Iris pigment epithelial cell (primary cell): ENCODE measurements around the gene WT1.

ENCODE experiments used
- DNase-seq: peaks from one replicate; pipeline ENCODE4 v3.0.0-alpha.2; 2011; ENCODE audit warnings: low read depth

The WT1 gene

GRCh38 chr11:32421992-32422391, 13.3 kb downstream of the WT1 start:
- DNase-seq, result no peak

DNA sequence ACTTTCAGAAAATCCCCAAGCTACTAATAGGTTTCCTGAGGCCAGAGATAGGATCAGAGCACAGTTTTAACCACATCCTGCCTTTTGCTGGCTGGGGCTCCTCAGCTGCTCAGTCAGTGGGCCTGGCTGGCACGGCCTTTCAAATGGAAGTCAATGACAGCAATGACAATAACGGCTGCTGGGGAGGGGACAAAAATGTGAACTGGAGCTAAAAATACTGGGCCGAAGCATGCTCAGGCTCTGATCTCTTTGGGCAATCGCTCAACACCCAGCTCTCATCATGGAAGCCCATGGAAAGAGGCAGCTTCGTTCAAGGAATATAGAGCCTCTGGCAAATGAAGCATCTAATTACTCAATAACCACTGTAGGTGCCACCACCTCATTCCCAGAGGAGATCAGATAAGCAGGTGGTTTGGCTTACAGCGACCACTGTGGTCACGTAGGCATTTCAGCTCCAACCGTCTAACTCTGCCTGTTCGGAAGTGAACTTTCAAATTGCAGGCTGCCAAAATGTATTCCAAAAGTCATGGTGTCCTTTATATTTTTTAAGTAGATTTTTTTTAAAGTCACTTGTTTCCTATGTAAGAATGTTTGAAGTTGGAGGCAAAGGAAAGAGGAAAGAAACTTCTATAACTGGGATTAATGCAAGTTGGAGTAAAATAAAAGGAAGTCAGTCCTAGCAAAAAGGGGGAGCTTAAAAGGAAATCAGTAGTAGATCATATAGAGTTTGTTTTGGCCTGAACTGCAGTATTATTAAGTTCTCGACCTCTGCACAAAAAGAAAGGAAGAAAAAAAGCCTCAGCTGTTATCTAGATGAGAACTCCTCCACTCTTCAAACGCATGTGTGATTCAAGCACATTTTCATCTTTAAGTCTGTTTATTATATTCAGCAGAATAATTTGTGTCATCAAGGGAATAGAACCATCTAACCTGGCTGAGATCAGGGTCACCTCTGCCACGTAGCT, 14.1 kb downstream of the WT1 start:
- no peak for DNase-seq

GRCh38 chr11:32420139-32420538, 15.2 kb downstream of the WT1 start:
- no peak for DNase-seq

GRCh38 chr11:32418836-32419235, 16.5 kb downstream of the WT1 start:
- no peak for DNase-seq

- no peak for DNase-seq
Measured at GRCh38 chr11:32417806-32418205, 17.5 kb downstream of the WT1 start.

- no peak for DNase-seq
Measured at GRCh38 chr11:32416301-32416700, 19.0 kb downstream of the WT1 start.

DNA sequence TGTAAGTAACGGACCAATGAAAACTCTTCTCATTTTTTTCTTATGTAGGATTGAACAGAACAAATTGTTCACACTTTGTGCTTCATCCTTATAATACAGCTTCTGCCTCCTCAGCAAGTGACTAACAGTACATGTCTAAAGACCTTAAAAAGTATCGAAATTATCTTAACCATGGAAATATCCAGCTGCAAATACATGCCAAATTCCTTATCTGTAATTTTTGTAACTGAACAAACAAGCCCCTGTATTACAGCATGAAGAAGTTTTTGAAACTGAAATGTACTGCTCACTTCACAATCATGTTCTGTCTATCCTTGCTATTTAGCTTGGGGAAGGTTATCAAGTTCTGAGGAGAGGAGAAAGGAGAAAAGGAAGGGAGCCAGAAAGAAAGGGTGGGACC, 20.4 kb downstream of the WT1 start:
- DNase-seq, result no peak

GRCh38 chr11:32411942-32412615, 23.3 kb downstream of the WT1 start:
- no peak for DNase-seq

- DNase-seq, result no peak
Measured at GRCh38 chr11:32405592-32405991, 29.7 kb downstream of the WT1 start.

DNA sequence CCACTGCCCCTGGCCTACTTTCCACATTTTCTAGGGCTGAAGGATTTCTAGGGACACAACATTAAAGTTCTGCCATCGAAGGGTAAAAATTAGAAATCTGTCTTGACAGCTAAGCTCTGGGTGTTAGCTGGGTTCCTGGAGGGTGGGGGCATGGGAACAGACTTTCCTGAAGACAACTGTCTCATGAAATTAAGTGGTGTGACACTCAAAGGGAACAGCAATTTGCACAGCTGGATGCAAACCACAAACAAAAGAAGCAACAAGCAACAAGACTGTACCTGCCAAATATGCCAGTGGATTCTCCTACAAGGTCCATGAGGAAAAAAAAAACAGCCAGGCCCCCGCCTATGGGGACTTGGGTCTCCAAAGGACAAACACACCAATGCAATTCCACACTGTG, 32.5 kb downstream of the WT1 start:
- no peak for DNase-seq

- no peak for DNase-seq
Measured at GRCh38 chr11:32400670-32401369, 34.5 kb downstream of the WT1 start.

GRCh38 chr11:32400196-32400595, 35.1 kb downstream of the WT1 start:
- peak; percentile 50 for DNase-seq

GRCh38 chr11:32396991-32397390, 38.3 kb downstream of the WT1 start:
- DNase-seq, result no peak

GRCh38 chr11:32396331-32396730, 39.0 kb downstream of the WT1 start:
- DNase-seq, result no peak

DNA sequence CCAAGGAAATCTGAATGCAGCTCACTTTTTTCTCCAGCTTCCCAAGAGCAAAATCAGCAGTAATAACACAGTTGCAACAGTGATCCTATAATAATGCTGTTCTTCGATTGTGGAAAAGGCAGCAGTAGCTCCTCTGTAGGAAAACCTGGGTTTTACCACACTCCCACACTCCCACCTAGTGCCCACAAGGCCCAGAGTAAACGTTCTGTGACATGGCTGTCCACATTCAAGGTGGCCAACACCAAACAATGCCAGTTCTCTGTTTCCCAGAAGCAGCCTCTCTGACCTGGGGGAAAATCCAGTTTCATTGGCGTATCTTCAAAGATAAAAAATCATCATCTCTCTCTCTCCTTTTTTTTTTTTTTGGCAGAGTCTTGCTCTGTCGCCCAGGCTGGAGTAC, 40.2 kb downstream of the WT1 start:
- DNase-seq, result no peak

- DNase-seq, result no peak
Measured at GRCh38 chr11:32392840-32393239, 42.5 kb downstream of the WT1 start.

GRCh38 chr11:32391956-32392553, 43.3 kb downstream of the WT1 start:
- DNase-seq, result peak; percentile 28

DNA sequence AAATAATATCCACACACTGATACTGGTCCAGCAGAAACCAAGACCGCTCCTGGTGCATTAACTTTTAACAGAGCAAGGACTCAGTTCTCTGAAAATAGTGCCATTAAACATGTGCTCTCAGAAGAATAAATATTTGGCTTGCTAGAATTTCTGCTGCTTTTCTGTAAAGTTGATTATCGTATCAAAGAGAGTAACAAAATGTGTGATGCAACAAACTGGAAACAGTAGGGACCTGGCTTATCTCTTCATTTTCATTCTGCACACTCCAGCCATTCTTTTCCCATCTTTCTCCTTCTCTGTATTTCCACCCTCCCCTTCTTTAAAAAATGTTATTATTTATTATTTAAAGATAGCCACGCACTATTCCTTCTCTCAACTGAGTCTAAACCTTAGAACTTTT, 43.9 kb downstream of the WT1 start:
- DNase-seq, result no peak

GRCh38 chr11:32390712-32391111, 44.6 kb downstream of the WT1 start:
- no peak for DNase-seq

- DNase-seq, result no peak
Measured at GRCh38 chr11:32388871-32389770, 46.2 kb downstream of the WT1 start.

- DNase-seq, result no peak
Measured at GRCh38 chr11:32388365-32388764, 47.0 kb downstream of the WT1 start.
